Neuronal stem cell (in vitro differentiated cells): ENCODE measurements around the gene TUBA3C. TPM values are rescaled to one million over a fixed set of nuclear protein-coding genes. Genes with fewer than 3 reads are reported as not detected.

ENCODE experiments used
- DNase-seq: peaks from one replicate; pipeline ENCODE4 v3.0.0-alpha.2; 2013; ENCODE audit warnings: low spot score
- H2AFZ ChIP-seq: one replicate; pipeline ENCODE4 v1.6.1; 2013; ENCODE audit warnings: mild to moderate bottlenecking, low read length, inconsistent platforms
- H2AK5ac ChIP-seq: 2 replicates; pipeline ENCODE4 v1.6.1; 2013; ENCODE audit warnings: low read depth, mild to moderate bottlenecking, inconsistent platforms, low read length, moderate library complexity, mixed read lengths
- H2BK120ac ChIP-seq: 2 replicates; pipeline ENCODE4 v1.6.1; 2013; ENCODE audit warnings: low read depth, mild to moderate bottlenecking, inconsistent platforms, low read length, moderate library complexity, mixed read lengths
- H2BK12ac ChIP-seq: one replicate; pipeline ENCODE4 v1.6.1; 2013; ENCODE audit warnings: low read length, inconsistent platforms
- H2BK15ac ChIP-seq: 2 replicates; pipeline ENCODE4 v1.6.1; 2013; ENCODE audit warnings: mild to moderate bottlenecking, low read length, inconsistent platforms, mixed read lengths
- H2BK5ac ChIP-seq: one replicate; pipeline ENCODE4 v1.6.1; 2013; ENCODE audit warnings: inconsistent platforms, mild to moderate bottlenecking, low read length, moderate library complexity
- H3K14ac ChIP-seq: one replicate; pipeline ENCODE4 v1.6.1; 2013; ENCODE audit warnings: low read length, inconsistent platforms
- H3K18ac ChIP-seq: 2 replicates; pipeline ENCODE4 v1.6.1; 2013; ENCODE audit warnings: low read length, inconsistent platforms
- H3K23ac ChIP-seq: 2 replicates; pipeline ENCODE4 v1.6.1; 2013; ENCODE audit warnings: low read depth, mild to moderate bottlenecking, mixed read lengths, low read length, inconsistent platforms; ENCODE audit not compliant: poor library complexity
- H3K27ac ChIP-seq: replicated peaks from 3 replicates; pipeline ENCODE4 v1.5.1; 2013; ENCODE audit warnings: low read length, inconsistent platforms
- H3K27me3 ChIP-seq, 3 experiments: 2 replicates each; pipeline ENCODE4 v1.6.1; 2013; ENCODE audit warnings: low read length in 3 of 3, mild to moderate bottlenecking in 2 of 3, inconsistent platforms in 1 of 3, low read depth in 1 of 3, mixed read lengths in 1 of 3, moderate library complexity in 1 of 3; ENCODE audit not compliant: control insufficient read depth in 3 of 3, insufficient read depth in 3 of 3
- H3K36me3 ChIP-seq, 2 donors: replicated peaks in 1 of 2; 2 replicates each; pipeline ENCODE4 v1.6.1; 2013; ENCODE audit warnings: low read length in 2 of 2; ENCODE audit not compliant: control insufficient read depth in 2 of 2, insufficient read depth in 2 of 2
- H3K4ac ChIP-seq: 2 replicates; pipeline ENCODE4 v1.6.1; 2013; ENCODE audit warnings: inconsistent platforms, mild to moderate bottlenecking, low read length, moderate library complexity
- H3K4me1 ChIP-seq, 2 donors: 1 replicate in 1 of 2; 2 replicates in 1 of 2; pipeline ENCODE4 v1.6.1; 2013; ENCODE audit warnings: low read length in 2 of 2, low read depth in 1 of 2; ENCODE audit not compliant: control insufficient read depth in 2 of 2, insufficient read depth in 1 of 2
- H3K4me2 ChIP-seq: one replicate; pipeline ENCODE4 v1.6.1; 2013; ENCODE audit warnings: mild to moderate bottlenecking, low read length, inconsistent platforms; ENCODE audit not compliant: insufficient read depth, poor library complexity, severe bottlenecking
- H3K4me3 ChIP-seq, 2 donors: 2 replicates each; pipeline ENCODE4 v1.5.1; 2013; ENCODE audit warnings: low read length in 2 of 2, mild to moderate bottlenecking in 2 of 2, inconsistent platforms in 1 of 2, moderate library complexity in 1 of 2
- H3K79me1 ChIP-seq: one replicate; pipeline ENCODE4 v1.6.1; 2013; ENCODE audit warnings: low read depth, mild to moderate bottlenecking, inconsistent platforms, low read length, moderate library complexity
- H3K9ac ChIP-seq: one replicate; pipeline ENCODE4 v1.6.1; 2013; ENCODE audit warnings: mild to moderate bottlenecking, low read depth, low read length, inconsistent platforms; ENCODE audit not compliant: poor library complexity
- H3K9me3 ChIP-seq, 2 donors: replicated peaks in 1 of 2; 2 replicates each; pipeline versions ENCODE3 to v1.6.1; 2013; ENCODE audit warnings: low read length in 2 of 2, mild to moderate bottlenecking in 2 of 2, inconsistent platforms in 1 of 2, low read depth in 1 of 2, mixed read lengths in 1 of 2, moderate library complexity in 1 of 2; ENCODE audit not compliant: control insufficient read depth in 2 of 2, insufficient read depth in 1 of 2
- H4K8ac ChIP-seq: one replicate; pipeline ENCODE4 v1.6.1; 2013; ENCODE audit warnings: low read depth, mild to moderate bottlenecking, inconsistent platforms, low read length, moderate library complexity
- H4K91ac ChIP-seq: one replicate; pipeline ENCODE4 v1.6.1; 2013; ENCODE audit warnings: low read length, low read depth, mild to moderate bottlenecking, inconsistent platforms; ENCODE audit not compliant: poor library complexity
- WGBS, 2 donors: extraction: QIAGEN DNeasy Blood & Tissue Kit; methylation state at CpG; one replicate each; pipeline ENCODE4 v1.1.7; 2013; ENCODE audit warnings: missing lambda C conversion rate in 2 of 2, mixed read lengths in 1 of 2; ENCODE audit not compliant: insufficient read length in 2 of 2, insufficient replicate concordance in 1 of 2; ENCODE audit errors: extremely low coverage in 2 of 2; 5-methylcytosine and 5-hydroxymethylcytosine counted together
- small RNA-seq: library from polyadenylated mRNA; stranded (forward); fragments of <200 nt; extraction: miRNeasy Mini kit (QIAGEN cat#:217004); gene quantifications from one replicate; pipeline ENCODE3, GENCODE V24; 2013; ENCODE audit not compliant: insufficient read depth

The TUBA3C gene

GRCh38 chr13:19150712-19151228 is 30.9 kb downstream of the TUBA3C start:
- Histone ChIP-seq H4K8ac (no peak overlapping the region), H3K23ac (peak overlapping the region; percentile 43), H3K4me2 (no peak overlapping the region), H3K27me3 (no peaks in the 10 kb centered on the region), H3K79me1 (peaks cover 2% of the 10 kb centered on the region), H3K27ac (no peak overlapping the region), H2AFZ (no peak overlapping the region), H3K4ac (no peak overlapping the region), H3K36me3 (no peaks in the 10 kb centered on the region), H3K4me3 (peak overlapping the region in 1 of 2 donors; percentile 57), H3K9me3 (peaks cover 0 to 69% of the 10 kb centered on the region in 2 donors), H3K14ac (no peak overlapping the region), H4K91ac (no peak overlapping the region), H2BK15ac (no peak overlapping the region), H3K18ac (no peak overlapping the region), H3K9ac (no peak overlapping the region), H2BK120ac (no peak overlapping the region), H2BK12ac (no peak overlapping the region), H3K4me1 (no peaks in the 10 kb centered on the region), H2BK5ac (no peak overlapping the region), H2AK5ac (no peak overlapping the region)
- no peak for DNase-seq
- WGBS, 2 donors, result no CpG with 5 or more reads among the region's 8 CpGs

GRCh38 chr13:19150226-19150625 is 31.4 kb downstream of the TUBA3C start:
- no CpG with 5 or more reads among the region's 10 CpGs for WGBS, 2 donors

GRCh38 chr13:19148561-19148960 is 33.1 kb downstream of the TUBA3C start:
- no peak overlapping the region for H4K91ac ChIP-seq
- H2AK5ac ChIP-seq, result no peak overlapping the region
- no peaks in the 10 kb centered on the region for H3K79me1 ChIP-seq
- H4K8ac ChIP-seq, result no peak overlapping the region
- H3K36me3 ChIP-seq, result no peaks in the 10 kb centered on the region
- peaks cover 0 to 50% of the 10 kb centered on the region in 2 donors for H3K9me3 ChIP-seq
- H2BK12ac ChIP-seq, result no peak overlapping the region
- H2BK5ac ChIP-seq, result no peak overlapping the region
- H3K4ac ChIP-seq, result no peak overlapping the region
- H2BK120ac ChIP-seq, result no peak overlapping the region
- H3K14ac ChIP-seq, result no peak overlapping the region
- no peak overlapping the region for H3K4me3 ChIP-seq
- no peak overlapping the region for H2BK15ac ChIP-seq
- DNase-seq, result no peak
- H3K9ac ChIP-seq, result no peak overlapping the region
- H3K18ac ChIP-seq, result no peak overlapping the region
- no peak overlapping the region for H2AFZ ChIP-seq
- no peak overlapping the region for H3K4me2 ChIP-seq
- H3K4me1 ChIP-seq, result no peaks in the 10 kb centered on the region
- no peak overlapping the region for H3K23ac ChIP-seq
- H3K27me3 ChIP-seq, result no peaks in the 10 kb centered on the region
- no peak overlapping the region for H3K27ac ChIP-seq

More at GRCh38 chr13:19150226-19150625, 31.4 kb downstream of the TUBA3C start:
- H2BK15ac ChIP-seq, result no peak overlapping the region
- peak overlapping the region; percentile 48 for H4K8ac ChIP-seq
- peaks cover under 1% of the 10 kb centered on the region for H3K79me1 ChIP-seq
- H3K4ac ChIP-seq, result no peak overlapping the region
- no peaks in the 10 kb centered on the region for H3K36me3 ChIP-seq
- H3K27me3 ChIP-seq, result no peaks in the 10 kb centered on the region
- peak overlapping the region; percentile 43 for H3K23ac ChIP-seq
- H2BK5ac ChIP-seq, result no peak overlapping the region
- H3K4me3 ChIP-seq, result no peak overlapping the region
- H2BK120ac ChIP-seq, result no peak overlapping the region
- no peak overlapping the region for H3K27ac ChIP-seq
- no peak for DNase-seq
- H2BK12ac ChIP-seq, result no peak overlapping the region
- H2AFZ ChIP-seq, result no peak overlapping the region
- no peak overlapping the region for H4K91ac ChIP-seq
- H2AK5ac ChIP-seq, result no peak overlapping the region
- H3K18ac ChIP-seq, result no peak overlapping the region
- H3K4me2 ChIP-seq, result no peak overlapping the region
- no peaks in the 10 kb centered on the region for H3K4me1 ChIP-seq
- H3K9ac ChIP-seq, result no peak overlapping the region
- peaks cover 0 to 64% of the 10 kb centered on the region in 2 donors for H3K9me3 ChIP-seq
- no peak overlapping the region for H3K14ac ChIP-seq

Small RNA genes lying within 50 kb of the gene (small RNA-seq; reads per million reads assigned to genes)
- not detected for gene AL139327.4
